Subcutaneous adipose tissue (tissue), 4 donors: ENCODE results near the gene LIMCH1. TPM values are rescaled to one million over a fixed set of nuclear protein-coding genes. Genes with fewer than 3 reads are reported as not detected.

ENCODE experiments used
- total RNA-seq, 4 donors: library from RNA; depleted of rRNA; stranded (reverse); fragments of >200 nt; gene quantifications; one replicate each; pipeline ENCODE4 v1.1.0, GENCODE V29; 2016
- TF ChIP-seq, protein P1 (sequence below): fragments of 450-650 bp; IDR thresholded peaks from one replicate; pipeline ENCODE4 v1.5.1; 2016; ENCODE audit warnings: low read depth, mild to moderate bottlenecking, control low read depth, antibody characterized with exemption, moderate library complexity

Gene LIMCH1
- total RNA-seq, 4 donors from 2014 or later, result 25.8 to 47.8 (median 34.6) TPM

DNA sequence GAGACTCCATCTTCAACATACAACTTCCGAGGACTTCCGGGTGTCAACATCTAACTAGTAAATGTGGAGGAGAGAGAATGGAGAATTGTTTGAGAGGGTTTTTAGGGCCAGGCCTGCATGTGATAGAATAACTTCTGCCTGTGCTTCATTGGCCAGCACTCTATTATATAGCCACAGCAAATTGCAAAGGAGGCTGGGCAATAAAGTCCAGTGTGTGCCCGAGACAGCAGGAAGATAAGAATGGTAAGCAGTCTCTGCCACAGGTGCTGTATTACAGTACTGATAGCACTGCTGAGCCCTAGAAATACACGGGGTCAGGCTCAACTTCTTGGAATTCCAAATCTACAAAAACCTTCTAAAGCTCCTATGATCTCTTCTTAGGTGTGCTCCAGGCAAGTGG, 20.8 kb upstream of the LIMCH1 start:
- TF ChIP-seq, protein P1, sequence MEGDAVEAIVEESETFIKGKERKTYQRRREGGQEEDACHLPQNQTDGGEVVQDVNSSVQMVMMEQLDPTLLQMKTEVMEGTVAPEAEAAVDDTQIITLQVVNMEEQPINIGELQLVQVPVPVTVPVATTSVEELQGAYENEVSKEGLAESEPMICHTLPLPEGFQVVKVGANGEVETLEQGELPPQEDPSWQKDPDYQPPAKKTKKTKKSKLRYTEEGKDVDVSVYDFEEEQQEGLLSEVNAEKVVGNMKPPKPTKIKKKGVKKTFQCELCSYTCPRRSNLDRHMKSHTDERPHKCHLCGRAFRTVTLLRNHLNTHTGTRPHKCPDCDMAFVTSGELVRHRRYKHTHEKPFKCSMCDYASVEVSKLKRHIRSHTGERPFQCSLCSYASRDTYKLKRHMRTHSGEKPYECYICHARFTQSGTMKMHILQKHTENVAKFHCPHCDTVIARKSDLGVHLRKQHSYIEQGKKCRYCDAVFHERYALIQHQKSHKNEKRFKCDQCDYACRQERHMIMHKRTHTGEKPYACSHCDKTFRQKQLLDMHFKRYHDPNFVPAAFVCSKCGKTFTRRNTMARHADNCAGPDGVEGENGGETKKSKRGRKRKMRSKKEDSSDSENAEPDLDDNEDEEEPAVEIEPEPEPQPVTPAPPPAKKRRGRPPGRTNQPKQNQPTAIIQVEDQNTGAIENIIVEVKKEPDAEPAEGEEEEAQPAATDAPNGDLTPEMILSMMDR, result no peak

DNA sequence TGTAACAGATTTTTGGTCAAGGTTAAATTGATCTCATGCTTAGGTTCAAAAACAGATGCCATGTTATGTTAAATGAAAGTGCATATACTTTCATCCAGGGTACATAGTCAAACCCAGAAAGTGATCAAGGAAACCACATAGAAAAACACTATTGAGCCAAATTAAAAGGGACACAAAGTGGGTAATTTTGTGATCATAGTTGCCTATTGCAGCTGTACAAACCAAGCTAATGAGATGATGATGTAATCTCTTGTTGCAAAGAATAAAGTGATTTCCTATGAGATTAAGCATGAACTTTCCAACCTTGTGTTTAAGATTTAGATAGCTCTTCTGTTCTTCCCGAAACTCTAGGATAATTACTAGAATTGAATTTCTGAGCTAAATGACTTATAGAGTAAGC, 20.2 kb upstream of the LIMCH1 start:
- TF ChIP-seq, protein P1, result no peak

DNA sequence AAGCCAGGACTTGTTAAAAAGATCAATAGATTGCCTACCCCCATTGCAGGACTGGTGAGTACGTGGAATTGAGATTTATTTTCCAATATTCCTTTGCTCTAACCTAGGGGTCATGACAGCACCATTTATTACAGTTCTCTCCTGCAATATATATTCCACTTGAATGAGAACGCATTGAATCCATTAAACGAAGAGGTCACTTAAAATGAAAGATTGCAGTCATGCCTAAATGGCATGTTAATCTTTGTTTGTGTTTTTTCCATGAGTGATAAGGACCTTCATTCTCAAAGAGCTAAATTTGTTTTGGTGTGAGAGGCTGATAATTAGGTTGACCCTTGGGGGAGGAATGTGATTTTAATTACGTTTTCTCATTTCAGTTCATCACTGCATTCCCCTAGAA, 13.5 kb upstream of the LIMCH1 start:
- TF ChIP-seq, protein P1, result no peak

DNA sequence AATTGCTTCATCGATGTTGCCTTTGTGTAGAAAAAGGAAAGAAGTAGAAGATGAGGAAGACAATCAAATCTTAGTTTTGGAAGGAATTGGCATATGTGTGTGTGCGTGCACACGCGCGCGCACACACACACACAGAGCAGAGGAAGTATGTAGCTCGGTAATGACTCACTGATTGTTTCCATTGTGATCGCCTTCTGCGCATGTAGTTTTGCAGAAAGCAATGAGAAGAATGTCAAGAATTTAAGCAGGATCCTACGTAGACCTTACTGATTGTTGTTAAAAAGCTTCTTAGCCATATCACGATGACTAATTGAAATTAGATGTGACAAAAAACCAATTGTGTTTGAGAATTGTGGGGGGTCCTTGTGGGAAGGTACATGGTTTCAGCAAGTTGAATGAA, 12.8 kb upstream of the LIMCH1 start:
- TF ChIP-seq, protein P1, result no peak

DNA sequence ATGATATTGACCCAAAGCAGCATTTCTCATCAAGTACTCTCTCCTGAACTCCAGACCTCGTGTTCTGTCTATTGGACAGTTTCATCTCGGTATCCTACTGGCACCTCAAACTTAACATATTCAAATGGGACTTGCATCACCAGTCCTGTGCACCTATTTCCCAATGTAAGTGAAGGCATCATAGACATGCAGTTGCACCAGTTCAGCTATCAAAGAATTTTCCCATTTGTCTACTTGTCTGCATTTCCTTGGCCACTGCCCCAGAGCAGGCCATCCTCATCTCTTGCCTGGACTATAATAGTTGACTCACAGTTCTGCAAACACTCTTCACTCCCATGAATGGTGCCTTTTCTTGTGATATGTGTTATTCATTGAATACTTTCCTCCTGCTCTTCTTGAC, 11.3 kb upstream of the LIMCH1 start:
- TF ChIP-seq, protein P1, result no peak

DNA sequence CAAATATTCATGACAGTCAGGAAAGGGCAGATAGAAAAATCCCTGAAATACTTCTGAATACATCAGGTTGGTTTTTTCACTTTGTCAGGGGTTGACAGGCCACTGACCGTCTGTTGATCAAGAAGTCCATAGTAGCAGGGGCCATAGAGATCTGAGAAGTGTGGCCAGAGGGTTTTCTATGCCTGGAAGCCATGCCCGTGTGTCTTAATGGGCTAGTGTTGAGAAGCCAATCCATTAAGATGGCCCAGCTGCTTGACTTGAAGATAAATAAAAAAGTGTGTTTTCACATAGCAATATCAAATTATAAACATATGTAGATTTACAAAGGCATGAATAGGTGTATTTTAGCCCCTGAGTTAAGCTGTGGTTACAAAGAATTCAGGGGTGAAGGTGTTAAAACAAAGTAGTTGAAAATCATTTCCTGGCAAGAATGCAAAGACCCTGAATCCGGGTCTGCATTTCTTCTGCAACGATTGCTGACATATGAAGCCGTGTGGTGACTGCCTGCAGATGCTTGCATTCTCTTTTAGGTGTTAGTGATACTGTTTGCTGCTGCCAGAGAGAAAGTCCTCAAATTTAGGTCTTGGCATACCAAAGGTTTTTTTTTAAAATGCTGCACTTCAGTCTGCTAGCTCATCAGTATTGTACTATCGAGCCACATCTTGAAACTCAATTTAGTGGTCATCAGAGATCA, 9.3 kb upstream of the LIMCH1 start:
- TF ChIP-seq, protein P1, result no peak

DNA sequence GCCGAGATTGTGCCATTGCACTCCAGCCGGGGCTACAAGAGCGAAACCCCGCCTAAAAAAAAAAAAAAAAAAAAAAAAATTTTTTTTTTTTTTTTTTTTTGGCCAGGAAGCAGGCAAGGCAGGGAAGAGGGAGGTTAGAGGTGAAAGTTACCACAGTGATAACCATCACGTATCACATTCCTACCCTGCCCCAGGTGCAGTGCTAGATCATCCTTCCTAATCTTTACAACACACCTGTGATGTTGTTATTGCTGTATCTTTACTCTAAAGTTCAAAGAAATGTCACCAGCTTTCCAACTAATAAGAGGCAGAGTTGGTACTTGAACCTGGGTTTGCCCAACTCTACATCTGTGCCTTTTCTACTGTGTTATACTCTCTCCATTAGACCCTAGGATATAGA, 7.2 kb upstream of the LIMCH1 start:
- TF ChIP-seq, protein P1, result no peak
